NB4 (cell line): ENCODE data around the gene APOBEC4.

Source experiments
- DNase-seq: peaks from one replicate; pipeline ENCODE4 v3.0.0; 2010; ENCODE audit warnings: low read depth
- H3K4me3 ChIP-seq: one replicate; pipeline ENCODE4 v1.5.1; 2011; ENCODE audit warnings: mild to moderate bottlenecking, low read depth, low read length, moderate library complexity
- MYC ChIP-seq: IDR thresholded peaks from 2 replicates; pipeline ENCODE4 v1.6.1; 2011; ENCODE audit warnings: low read depth, low read length
- POLR2A ChIP-seq: IDR thresholded peaks from 2 replicates; pipeline ENCODE4 v1.6.1; 2011; ENCODE audit warnings: mild to moderate bottlenecking; ENCODE audit not compliant: insufficient read length; ENCODE audit errors: extremely low read depth
- TF ChIP-seq, protein P1 (sequence below): IDR thresholded peaks from 2 replicates; pipeline ENCODE4 v1.6.1; 2011; ENCODE audit warnings: low read depth, low read length
- TF ChIP-seq, protein P2 (sequence below): IDR thresholded peaks from one replicate; pipeline ENCODE4 v1.5.1; 2012; ENCODE audit warnings: low read depth, low read length

APOBEC4 gene, protein sequence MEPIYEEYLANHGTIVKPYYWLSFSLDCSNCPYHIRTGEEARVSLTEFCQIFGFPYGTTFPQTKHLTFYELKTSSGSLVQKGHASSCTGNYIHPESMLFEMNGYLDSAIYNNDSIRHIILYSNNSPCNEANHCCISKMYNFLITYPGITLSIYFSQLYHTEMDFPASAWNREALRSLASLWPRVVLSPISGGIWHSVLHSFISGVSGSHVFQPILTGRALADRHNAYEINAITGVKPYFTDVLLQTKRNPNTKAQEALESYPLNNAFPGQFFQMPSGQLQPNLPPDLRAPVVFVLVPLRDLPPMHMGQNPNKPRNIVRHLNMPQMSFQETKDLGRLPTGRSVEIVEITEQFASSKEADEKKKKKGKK

DNA sequence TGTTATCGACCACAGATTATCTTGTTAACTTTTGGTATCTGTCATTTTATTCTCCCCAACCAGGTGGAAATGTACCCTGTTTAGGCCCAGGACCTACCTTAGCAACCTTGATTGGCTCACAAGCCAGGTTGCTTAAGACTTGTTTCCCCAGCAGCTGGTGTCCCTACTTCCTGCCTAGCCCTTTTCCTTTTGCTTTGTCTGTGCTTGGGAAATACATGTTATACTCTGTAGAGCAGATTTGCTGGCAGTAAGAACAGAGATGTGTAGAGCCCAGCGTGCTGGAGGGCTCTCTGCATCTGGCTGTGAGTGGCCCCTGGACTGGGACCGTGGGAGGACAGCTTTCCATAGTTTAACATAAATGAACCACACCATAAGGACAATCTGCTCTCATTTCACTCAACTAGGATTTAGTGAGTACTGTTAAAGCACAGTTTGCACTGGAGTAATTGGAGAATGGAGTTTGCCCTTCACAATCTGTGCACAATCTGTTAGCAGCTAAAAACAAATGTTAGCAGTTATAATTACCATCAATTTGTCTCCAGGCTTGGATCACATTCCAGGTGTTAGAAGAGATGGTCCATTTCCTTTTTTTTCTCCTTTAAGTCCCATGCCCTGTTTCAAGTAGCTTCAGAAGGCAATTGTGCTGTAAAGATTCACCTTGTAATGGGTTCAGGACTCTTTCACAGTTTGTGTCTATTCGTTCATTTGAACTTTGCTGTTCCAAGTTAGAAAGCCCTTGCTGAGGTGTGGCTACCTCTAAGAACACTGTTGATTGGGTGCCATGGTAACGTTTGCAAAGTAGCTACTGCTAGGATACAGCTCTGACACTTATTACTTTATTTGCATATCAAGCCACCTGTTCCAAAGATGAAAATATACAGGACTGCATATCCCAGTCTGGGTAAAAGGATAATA, at the start of gene APOBEC4:
APOBEC4 (minus strand) TSS at position 770 of the 915 bp plus-strand sequence. CDS start 4,535 bp downstream, outside the sequence.
- no peak for TF ChIP-seq MYC
- TF ChIP-seq, protein P1, sequence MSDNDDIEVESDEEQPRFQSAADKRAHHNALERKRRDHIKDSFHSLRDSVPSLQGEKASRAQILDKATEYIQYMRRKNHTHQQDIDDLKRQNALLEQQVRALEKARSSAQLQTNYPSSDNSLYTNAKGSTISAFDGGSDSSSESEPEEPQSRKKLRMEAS: no peak
- no peak for TF ChIP-seq POLR2A
- TF ChIP-seq, protein P2, sequence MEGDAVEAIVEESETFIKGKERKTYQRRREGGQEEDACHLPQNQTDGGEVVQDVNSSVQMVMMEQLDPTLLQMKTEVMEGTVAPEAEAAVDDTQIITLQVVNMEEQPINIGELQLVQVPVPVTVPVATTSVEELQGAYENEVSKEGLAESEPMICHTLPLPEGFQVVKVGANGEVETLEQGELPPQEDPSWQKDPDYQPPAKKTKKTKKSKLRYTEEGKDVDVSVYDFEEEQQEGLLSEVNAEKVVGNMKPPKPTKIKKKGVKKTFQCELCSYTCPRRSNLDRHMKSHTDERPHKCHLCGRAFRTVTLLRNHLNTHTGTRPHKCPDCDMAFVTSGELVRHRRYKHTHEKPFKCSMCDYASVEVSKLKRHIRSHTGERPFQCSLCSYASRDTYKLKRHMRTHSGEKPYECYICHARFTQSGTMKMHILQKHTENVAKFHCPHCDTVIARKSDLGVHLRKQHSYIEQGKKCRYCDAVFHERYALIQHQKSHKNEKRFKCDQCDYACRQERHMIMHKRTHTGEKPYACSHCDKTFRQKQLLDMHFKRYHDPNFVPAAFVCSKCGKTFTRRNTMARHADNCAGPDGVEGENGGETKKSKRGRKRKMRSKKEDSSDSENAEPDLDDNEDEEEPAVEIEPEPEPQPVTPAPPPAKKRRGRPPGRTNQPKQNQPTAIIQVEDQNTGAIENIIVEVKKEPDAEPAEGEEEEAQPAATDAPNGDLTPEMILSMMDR: no peak
- no peak within 1 kb of the TSS for H3K4me3 ChIP-seq
- no peak for DNase-seq

DNA sequence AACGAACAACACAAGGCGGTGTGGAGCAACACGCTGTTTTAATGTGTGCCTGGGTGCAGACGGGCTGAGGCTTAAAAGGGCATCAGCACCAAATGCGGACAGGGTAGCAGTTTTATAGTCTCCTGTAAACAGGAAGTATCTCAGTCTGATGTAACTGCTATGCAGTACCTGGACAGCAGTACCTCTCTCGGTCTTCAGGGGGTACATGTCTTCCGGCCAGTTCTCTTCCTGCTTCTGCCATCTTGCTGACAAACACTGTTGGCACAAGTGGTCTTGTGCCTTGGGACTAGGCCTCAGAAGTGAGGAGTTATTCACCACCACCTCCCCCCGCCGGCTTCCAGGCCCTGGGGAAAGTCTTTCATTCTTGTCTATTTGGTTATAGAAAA, 49.7 kb upstream of the APOBEC4 start:
- DNase-seq: peak; percentile 2
- TF ChIP-seq POLR2A: no peak
- TF ChIP-seq, protein P2: no peak
- no peak for TF ChIP-seq MYC
- TF ChIP-seq, protein P1: no peak
- no peak overlapping the region for H3K4me3 ChIP-seq

DNA sequence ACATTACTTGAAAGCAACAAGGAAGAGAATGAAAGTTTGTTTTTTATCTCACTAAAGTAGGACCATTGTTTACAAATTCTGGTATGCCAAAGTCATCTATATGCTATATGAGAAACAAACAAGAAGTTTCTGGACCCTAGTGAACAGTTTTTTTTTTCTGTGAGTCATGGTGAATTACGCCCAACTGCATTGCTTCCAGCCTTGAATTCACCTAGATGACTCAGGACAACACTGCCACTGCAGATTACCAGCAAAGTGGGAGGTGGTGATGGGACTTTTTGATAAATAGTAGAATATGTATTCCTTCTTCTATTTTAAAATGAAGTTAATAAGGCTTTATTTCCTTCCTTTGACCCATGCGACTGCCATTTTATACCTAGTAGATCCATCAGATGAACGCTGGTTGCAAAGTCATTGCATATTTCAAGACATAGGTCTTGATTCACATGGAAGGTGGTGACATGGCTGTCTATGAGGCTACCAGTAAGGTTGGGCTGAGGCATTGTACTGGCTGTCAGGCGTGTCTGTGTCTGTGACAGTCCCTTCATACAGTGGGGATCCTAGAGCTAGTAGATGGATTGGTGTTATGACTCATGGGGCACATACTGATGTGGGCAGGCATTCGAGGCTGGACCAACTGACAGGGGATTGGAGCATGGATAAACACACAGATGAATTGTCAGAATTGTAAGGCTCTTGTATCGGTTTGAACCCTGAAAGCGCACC, 49.1 kb upstream of the APOBEC4 start:
- DNase-seq: no peak
- TF ChIP-seq, protein P2: no peak
- TF ChIP-seq POLR2A (no peak), MYC (no peak)
- TF ChIP-seq, protein P1: no peak
- H3K4me3 ChIP-seq: no peak overlapping the region

DNA sequence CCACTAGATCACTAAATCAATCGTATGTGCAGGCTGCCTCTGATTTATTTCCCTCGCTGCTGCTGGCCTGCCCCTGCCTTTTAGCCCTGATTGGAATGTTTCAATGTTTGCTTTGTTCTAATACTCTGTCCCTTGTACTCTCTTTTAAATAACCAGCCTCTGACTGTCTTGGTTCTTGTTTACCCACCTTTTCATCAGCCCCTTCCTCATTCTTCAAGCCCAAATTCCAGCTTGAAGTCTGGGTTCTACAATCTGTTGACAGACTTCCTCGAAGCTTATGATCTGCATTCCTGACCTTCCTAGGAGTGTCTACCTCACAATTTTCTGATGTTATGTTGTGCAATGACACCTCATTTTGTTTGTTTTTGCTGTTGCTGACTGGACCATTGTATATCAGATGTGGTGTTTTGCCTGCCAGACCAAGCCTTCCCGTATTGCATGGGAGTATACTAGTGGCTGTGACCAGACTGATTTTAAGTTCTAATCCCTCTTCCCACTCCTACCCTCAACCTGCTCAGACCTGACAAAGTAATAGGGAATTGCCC, 46.6 kb upstream of the APOBEC4 start:
- TF ChIP-seq, protein P2: no peak
- no peak for TF ChIP-seq MYC
- TF ChIP-seq, protein P1: no peak
- TF ChIP-seq POLR2A: no peak
- DNase-seq: no peak
- no peak overlapping the region for H3K4me3 ChIP-seq
